Activated naive CD4-positive, alpha-beta T cell treated with anti-CD3 and anti-CD28 coated beads, Interleukin-2, amount 10 ng/mL, durations not matched to agents 7 days and 5 days (primary cell): ENCODE measurements around the gene SLC13A3.

Source experiments
- CTCF ChIA-PET: fragments of 350-600 bp; sonication (Branson Sonifier 250); formaldehyde crosslinking; loops from one replicate; lab custom pipeline; 2021; ENCODE audit warnings: antibody characterized with exemption; lab: Charles Lee
- DNase-seq: peaks from one replicate; pipeline ENCODE4 v3.0.0-alpha.2; 2020
- H3K27ac Mint-ChIP-seq: one replicate; pipeline ENCODE4 v1.8.0; 2021; ENCODE audit warnings: mild to moderate bottlenecking, moderate library complexity, mixed read lengths
- H3K27me3 Mint-ChIP-seq: one replicate; pipeline ENCODE4 v1.8.0; 2021; ENCODE audit warnings: mild to moderate bottlenecking, mixed read lengths
- H3K36me3 Mint-ChIP-seq: one replicate; pipeline ENCODE4 v1.8.0; 2021; ENCODE audit warnings: mixed read lengths
- H3K4me1 Mint-ChIP-seq: one replicate; pipeline ENCODE4 v1.8.0; 2021; ENCODE audit warnings: mixed read lengths
- H3K4me3 Mint-ChIP-seq: one replicate; pipeline ENCODE4 v1.8.0; 2021; ENCODE audit warnings: mild to moderate bottlenecking, moderate library complexity, mixed read lengths
- H3K9me3 Mint-ChIP-seq: one replicate; pipeline ENCODE4 v1.8.0; 2021; ENCODE audit warnings: mixed read lengths

The SLC13A3 gene

GRCh38 chr20:46573234-46573633, 78.0 kb downstream of the SLC13A3 start:
- Mint-ChIP-seq H3K9me3 (no peaks in the 10 kb centered on the region), H3K4me1 (peaks cover 3% of the 10 kb centered on the region)
- CTCF ChIA-PET = interaction anchor here (1.2 to 2.9 kb wide), 2 partner anchors 11 to 23 kb away, joined by 3 to 7 read pairs; partner anchors contain the start of gene OCSTAMP

GRCh38 chr20:46572790-46573189, 78.5 kb downstream of the SLC13A3 start:
- no peaks in the 10 kb centered on the region for H3K36me3 Mint-ChIP-seq
- CTCF ChIA-PET = interaction anchor here (1.2 to 2.9 kb wide), 2 partner anchors 10 to 23 kb away, joined by 3 to 7 read pairs; partner anchors contain the start of gene OCSTAMP
- no peaks in the 10 kb centered on the region for H3K9me3 Mint-ChIP-seq
- H3K27ac Mint-ChIP-seq = no peak overlapping the region
- peaks cover 3% of the 10 kb centered on the region for H3K4me1 Mint-ChIP-seq
- no peak for DNase-seq
- H3K27me3 Mint-ChIP-seq = peaks cover 63% of the 10 kb centered on the region
- H3K4me3 Mint-ChIP-seq = no peak overlapping the region

More at GRCh38 chr20:46573234-46573633, 78.0 kb downstream of the SLC13A3 start:
- no peak overlapping the region for H3K27ac Mint-ChIP-seq
- no peaks in the 10 kb centered on the region for H3K36me3 Mint-ChIP-seq
- peaks cover 60% of the 10 kb centered on the region for H3K27me3 Mint-ChIP-seq
- H3K4me3 Mint-ChIP-seq = no peak overlapping the region
- no peak for DNase-seq

- no peak overlapping the region for H3K27ac Mint-ChIP-seq
- DNase-seq = no peak
- H3K4me3 Mint-ChIP-seq = no peak overlapping the region
- no peaks in the 10 kb centered on the region for H3K9me3 Mint-ChIP-seq
- peaks cover 68% of the 10 kb centered on the region for H3K27me3 Mint-ChIP-seq
- no peaks in the 10 kb centered on the region for H3K36me3 Mint-ChIP-seq
- CTCF ChIA-PET = interaction anchor here (1.2 to 2.9 kb wide), 2 partner anchors 10 to 22 kb away, joined by 3 to 7 read pairs; partner anchors contain the start of gene OCSTAMP
- H3K4me1 Mint-ChIP-seq = peaks cover 3% of the 10 kb centered on the region
Measured at GRCh38 chr20:46572153-46572552, 79.1 kb downstream of the SLC13A3 start.

GRCh38 chr20:46571418-46571817, 79.8 kb downstream of the SLC13A3 start:
- peaks cover 67% of the 10 kb centered on the region for H3K27me3 Mint-ChIP-seq

GRCh38 chr20:46570956-46571355, 80.3 kb downstream of the SLC13A3 start:
- H3K4me3 Mint-ChIP-seq = no peak overlapping the region
- DNase-seq = no peak
- H3K9me3 Mint-ChIP-seq = no peaks in the 10 kb centered on the region
- no peak overlapping the region for H3K27ac Mint-ChIP-seq
- no peaks in the 10 kb centered on the region for H3K36me3 Mint-ChIP-seq
- peaks cover 67% of the 10 kb centered on the region for H3K27me3 Mint-ChIP-seq
- CTCF ChIA-PET = interaction anchor here (2.9 kb wide), 1 partner anchor 8 kb away, joined by 7 read pairs; no protein-coding TSS in a partner anchor
- peaks cover 3% of the 10 kb centered on the region for H3K4me1 Mint-ChIP-seq

More at GRCh38 chr20:46571418-46571817, 79.8 kb downstream of the SLC13A3 start:
- Mint-ChIP-seq H3K4me3 (no peak overlapping the region), H3K36me3 (no peaks in the 10 kb centered on the region), H3K9me3 (no peaks in the 10 kb centered on the region), H3K4me1 (peaks cover 3% of the 10 kb centered on the region), H3K27ac (no peak overlapping the region)
- CTCF ChIA-PET = interaction anchor here (2.9 kb wide), 1 partner anchor 9 kb away, joined by 7 read pairs; no protein-coding TSS in a partner anchor
- DNase-seq = no peak

- H3K27me3 Mint-ChIP-seq = peaks cover 66% of the 10 kb centered on the region
- H3K36me3 Mint-ChIP-seq = no peaks in the 10 kb centered on the region
- H3K9me3 Mint-ChIP-seq = no peaks in the 10 kb centered on the region
- no peak overlapping the region for H3K4me3 Mint-ChIP-seq
- DNase-seq = no peak
- CTCF ChIA-PET = no interaction called here
- no peaks in the 10 kb centered on the region for H3K4me1 Mint-ChIP-seq
- H3K27ac Mint-ChIP-seq = no peak overlapping the region
Measured at GRCh38 chr20:46569961-46570360, 81.3 kb downstream of the SLC13A3 start.

GRCh38 chr20:46568570-46569129, 82.6 kb downstream of the SLC13A3 start:
- no peak overlapping the region for H3K4me3 Mint-ChIP-seq
- no peaks in the 10 kb centered on the region for H3K4me1 Mint-ChIP-seq
- CTCF ChIA-PET = interaction anchor here (1.2 to 2.9 kb wide), 2 partner anchors 12 to 24 kb away, joined by 3 to 13 read pairs; no protein-coding TSS in a partner anchor
- peaks cover 56% of the 10 kb centered on the region for H3K27me3 Mint-ChIP-seq
- H3K9me3 Mint-ChIP-seq = no peaks in the 10 kb centered on the region
- DNase-seq = no peak
- no peaks in the 10 kb centered on the region for H3K36me3 Mint-ChIP-seq
- H3K27ac Mint-ChIP-seq = no peak overlapping the region

GRCh38 chr20:46566125-46566524, 85.1 kb downstream of the SLC13A3 start:
- Mint-ChIP-seq H3K4me3 (no peak overlapping the region), H3K4me1 (peaks cover under 1% of the 10 kb centered on the region), H3K27ac (no peak overlapping the region), H3K9me3 (no peaks in the 10 kb centered on the region), H3K36me3 (no peaks in the 10 kb centered on the region), H3K27me3 (peaks cover 36% of the 10 kb centered on the region)
- CTCF ChIA-PET = interaction anchor here (1.3 to 1.8 kb wide), 2 partner anchors 17 to 21 kb away, joined by 4 to 5 read pairs; no protein-coding TSS in a partner anchor
- no peak for DNase-seq

GRCh38 chr20:46564241-46564957, 86.9 kb downstream of the SLC13A3 start:
- H3K4me3 Mint-ChIP-seq = no peak overlapping the region
- H3K27me3 Mint-ChIP-seq = peaks cover 34% of the 10 kb centered on the region

GRCh38 chr20:46563860-46564221, 87.4 kb downstream of the SLC13A3 start:
- H3K36me3 Mint-ChIP-seq = no peaks in the 10 kb centered on the region
- H3K9me3 Mint-ChIP-seq = no peaks in the 10 kb centered on the region
- no peak overlapping the region for H3K27ac Mint-ChIP-seq
- peaks cover 17% of the 10 kb centered on the region for H3K4me1 Mint-ChIP-seq
- H3K27me3 Mint-ChIP-seq = peaks cover 28% of the 10 kb centered on the region
- DNase-seq = no peak
- no peak overlapping the region for H3K4me3 Mint-ChIP-seq
- CTCF ChIA-PET = interaction anchor here (0.9 to 2.1 kb wide), 3 partner anchors 11 to 41 kb away, joined by 4 to 12 read pairs (median 7); no protein-coding TSS in a partner anchor

More at GRCh38 chr20:46564241-46564957, 86.9 kb downstream of the SLC13A3 start:
- CTCF ChIA-PET = interaction anchor here (0.9 to 2.1 kb wide), 4 partner anchors 12 to 42 kb away, joined by 4 to 12 read pairs (median 6); no protein-coding TSS in a partner anchor
- no peaks in the 10 kb centered on the region for H3K9me3 Mint-ChIP-seq
- peaks cover 17% of the 10 kb centered on the region for H3K4me1 Mint-ChIP-seq
- no peak for DNase-seq
- H3K36me3 Mint-ChIP-seq = no peaks in the 10 kb centered on the region
- H3K27ac Mint-ChIP-seq = no peak overlapping the region

- Mint-ChIP-seq H3K4me1 (peaks cover 19% of the 10 kb centered on the region), H3K9me3 (no peaks in the 10 kb centered on the region), H3K27ac (no peak overlapping the region), H3K36me3 (no peaks in the 10 kb centered on the region), H3K27me3 (peaks cover 28% of the 10 kb centered on the region), H3K4me3 (no peak overlapping the region)
- no peak for DNase-seq
- CTCF ChIA-PET = interaction anchor here (0.9 to 5.3 kb wide), 8 partner anchors 8 to 117 kb away, joined by 4 to 54 read pairs (median 7); partner anchors contain the start of genes OCSTAMP and ZNF334
Measured at GRCh38 chr20:46563170-46563859, 87.9 kb downstream of the SLC13A3 start.

- Mint-ChIP-seq H3K27me3 (peaks cover 25% of the 10 kb centered on the region), H3K36me3 (no peaks in the 10 kb centered on the region), H3K4me1 (peaks cover 20% of the 10 kb centered on the region), H3K27ac (no peak overlapping the region), H3K4me3 (no peak overlapping the region), H3K9me3 (no peaks in the 10 kb centered on the region)
- CTCF ChIA-PET = interaction anchor here (0.7 to 5.3 kb wide), 12 partner anchors 9 to 120 kb away, joined by 3 to 54 read pairs (median 6); partner anchors contain the start of genes OCSTAMP and ZNF334
- peak; percentile 78 for DNase-seq
Measured at GRCh38 chr20:46562373-46563169, 88.7 kb downstream of the SLC13A3 start.

GRCh38 chr20:46562009-46562372, 89.3 kb downstream of the SLC13A3 start:
- Mint-ChIP-seq H3K27me3 (peaks cover 28% of the 10 kb centered on the region), H3K27ac (no peak overlapping the region), H3K4me3 (no peak overlapping the region), H3K36me3 (no peaks in the 10 kb centered on the region), H3K4me1 (peaks cover 20% of the 10 kb centered on the region), H3K9me3 (no peaks in the 10 kb centered on the region)
- no peak for DNase-seq
- CTCF ChIA-PET = interaction anchor here (0.7 to 5.3 kb wide), 11 partner anchors 10 to 121 kb away, joined by 3 to 54 read pairs (median 6); partner anchors contain the start of genes OCSTAMP and ZNF334
